Adipose tissue (tissue), 3 donors: ENCODE results near the gene PPP1R1C. TPM values are rescaled to one million over a fixed set of nuclear protein-coding genes. Genes with fewer than 3 reads are reported as not detected.

Source experiments
- H3K27ac ChIP-seq: one replicate; pipeline ENCODE4 v1.5.1; 2013; ENCODE audit warnings: low read depth, low read length
- WGBS, 3 donors: extraction: QIAGEN DNeasy Blood & Tissue Kit; methylation state at CpG; one replicate each; pipeline ENCODE4 v1.1.7; 2013; 5-methylcytosine and 5-hydroxymethylcytosine counted together
- polyA plus RNA-seq, 3 donors: library from polyadenylated mRNA; stranded (reverse); fragments of 200-250 nt; gene quantifications; one replicate each; pipeline ENCODE4 v1.2.3, GENCODE V29; 2013
- donor health status: healthy with polysubstance abuse.
- donor health status: Bipolar disorder and iron deficiency.
- donor health status: healthy.

PPP1R1C gene
- polyA plus RNA-seq, 3 donors = 0.28 to 0.85 (median 0.45) TPM

DNA sequence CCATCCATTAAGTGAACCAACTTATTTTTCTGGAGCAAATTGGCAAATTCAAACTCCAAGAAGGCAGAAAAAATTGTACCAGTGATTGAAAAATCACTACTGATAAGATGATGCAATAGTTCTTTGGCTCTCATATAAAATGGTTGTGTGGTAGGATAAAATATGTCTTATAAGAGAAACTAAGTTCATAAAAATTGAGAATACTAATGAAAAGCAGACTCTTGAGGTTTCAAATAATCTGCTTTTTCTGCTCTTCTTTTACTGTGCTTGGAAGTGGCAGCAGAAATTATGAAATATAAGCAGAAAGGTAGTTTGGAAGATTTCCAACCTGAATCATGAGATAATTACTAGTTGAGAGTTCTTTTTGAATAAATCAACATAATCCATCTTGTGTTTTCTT is 61.9 kb downstream of the PPP1R1C start:
- H3K27ac ChIP-seq = no peak overlapping the region

DNA sequence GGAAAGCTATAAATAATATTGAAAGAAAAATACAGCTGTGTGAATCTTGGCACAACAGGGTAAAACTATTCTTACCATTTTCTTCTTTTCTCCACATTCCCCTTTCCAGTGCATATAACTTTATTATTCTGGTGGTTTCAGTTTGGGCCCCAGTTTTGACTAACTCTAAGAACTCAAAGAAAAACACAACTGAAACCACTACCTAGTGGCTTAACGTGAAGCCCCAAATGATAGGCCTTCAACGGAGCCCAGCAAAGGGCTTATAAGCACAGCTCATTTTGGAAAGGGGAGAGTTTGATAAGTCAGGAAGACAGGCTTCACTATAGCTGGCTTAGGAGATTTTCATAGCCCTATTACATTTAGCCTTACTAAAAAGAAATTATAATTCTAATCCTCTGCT is 62.4 kb downstream of the PPP1R1C start:
- no peak overlapping the region for H3K27ac ChIP-seq
- 84 to 90% (median 89%) methylated on average over 2 of the region's 2 CpGs for WGBS, 3 donors

GRCh38 chr2:182048621-182049020 is 63.0 kb downstream of the PPP1R1C start:
- 94 to 98% (median 94%) methylated on average over 2 of the region's 2 CpGs for WGBS, 3 donors
- H3K27ac ChIP-seq = no peak overlapping the region

DNA sequence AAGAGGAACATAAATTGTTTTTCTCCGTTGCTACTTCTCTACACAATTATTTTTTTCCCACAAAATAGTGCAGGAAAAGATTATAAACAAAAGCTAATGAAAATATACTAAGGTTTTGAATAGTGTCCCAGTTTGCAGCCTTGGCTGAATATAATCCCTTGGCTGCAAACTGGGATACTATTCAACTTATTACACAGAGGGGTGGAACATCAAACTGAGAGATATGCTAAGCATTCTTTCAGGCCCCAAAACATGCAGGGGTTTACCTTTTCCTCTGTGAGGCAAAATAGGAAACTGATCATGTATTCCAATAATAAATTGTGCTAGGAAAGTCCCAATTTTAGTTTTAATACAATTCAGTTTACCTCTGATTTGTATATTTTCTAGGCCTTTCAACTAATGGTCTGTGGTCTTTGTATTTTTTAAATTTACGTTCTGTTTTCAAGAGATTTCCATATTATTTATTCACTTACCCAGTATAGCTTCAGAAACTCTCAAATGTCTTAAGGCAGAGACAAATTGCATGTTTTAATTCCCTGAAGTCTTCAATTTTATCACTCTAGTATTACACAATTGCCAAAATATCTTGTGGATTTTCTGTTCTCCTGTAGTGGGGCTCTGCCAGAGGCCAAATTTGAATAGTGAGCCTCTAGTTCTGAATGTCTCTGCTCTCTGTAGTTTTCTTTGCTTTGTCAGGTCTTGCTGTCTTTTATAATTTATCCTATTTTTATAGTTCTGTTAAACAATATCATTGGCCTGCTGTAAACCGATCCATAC is 63.9 kb downstream of the PPP1R1C start:
- 48 to 82% (median 56%) methylated on average over 3 of the region's 3 CpGs for WGBS, 3 donors
- H3K27ac ChIP-seq = no peak overlapping the region

GRCh38 chr2:182050333-182051135 is 64.9 kb downstream of the PPP1R1C start:
- no peak overlapping the region for H3K27ac ChIP-seq
- WGBS, 3 donors = 75 to 85% (median 76%) methylated on average over 4 of the region's 4 CpGs

- no peak overlapping the region for H3K27ac ChIP-seq
- WGBS, 3 donors = 87 to 92% (median 89%) methylated on average over 4 of the region's 4 CpGs
These were observed 70.3 kb downstream of the PPP1R1C start for GRCh38 chr2:182055993-182056392.

- no peak overlapping the region for H3K27ac ChIP-seq
These were observed 71.3 kb downstream of the PPP1R1C start for GRCh38 chr2:182057002-182057401.

DNA sequence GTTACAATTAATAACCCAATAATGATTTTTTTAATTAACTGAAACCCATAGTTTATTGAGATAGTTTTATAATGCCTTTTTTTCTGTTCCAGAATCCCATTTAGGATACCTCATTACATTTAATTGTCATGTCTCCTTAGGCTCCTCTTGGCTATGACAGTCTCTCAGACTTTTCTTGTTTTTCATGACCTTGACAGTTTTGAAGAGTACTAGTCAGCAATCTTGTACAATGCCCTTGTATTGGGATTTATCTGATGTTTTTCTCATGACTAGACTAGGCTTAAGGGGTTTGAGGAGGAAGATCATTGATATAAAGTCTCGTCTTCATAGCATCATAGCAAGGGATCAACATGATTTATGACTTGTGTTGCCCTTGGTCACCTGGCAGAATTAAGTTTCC is 72.4 kb downstream of the PPP1R1C start:
- WGBS, 3 donors = 84 to 96% (median 90%) methylated on average over 1 of the region's 1 CpG
- no peak overlapping the region for H3K27ac ChIP-seq

GRCh38 chr2:182061739-182062138 is 76.1 kb downstream of the PPP1R1C start:
- H3K27ac ChIP-seq = no peak overlapping the region
- WGBS, 3 donors = 60 to 79% (median 78%) methylated on average over 1 of the region's 1 CpG

- H3K27ac ChIP-seq = no peak overlapping the region
- 47 to 79% (median 73%) methylated on average over 3 of the region's 3 CpGs for WGBS, 3 donors
These were observed 76.8 kb downstream of the PPP1R1C start for GRCh38 chr2:182062329-182062972.

GRCh38 chr2:182064019-182064778 is 78.5 kb downstream of the PPP1R1C start:
- H3K27ac ChIP-seq = no peak overlapping the region
- 48 to 83% (median 66%) methylated on average over 3 of the region's 3 CpGs for WGBS, 3 donors

- H3K27ac ChIP-seq = no peak overlapping the region
- 44 to 68% (median 53%) methylated on average over 2 of the region's 2 CpGs for WGBS, 3 donors
These were observed 80.9 kb downstream of the PPP1R1C start for GRCh38 chr2:182066400-182067087.

- 95 to 97% (median 95%) methylated on average over 5 of the region's 5 CpGs for WGBS, 3 donors
- no peak overlapping the region for H3K27ac ChIP-seq
These were observed 81.7 kb downstream of the PPP1R1C start for GRCh38 chr2:182067393-182067792.

DNA sequence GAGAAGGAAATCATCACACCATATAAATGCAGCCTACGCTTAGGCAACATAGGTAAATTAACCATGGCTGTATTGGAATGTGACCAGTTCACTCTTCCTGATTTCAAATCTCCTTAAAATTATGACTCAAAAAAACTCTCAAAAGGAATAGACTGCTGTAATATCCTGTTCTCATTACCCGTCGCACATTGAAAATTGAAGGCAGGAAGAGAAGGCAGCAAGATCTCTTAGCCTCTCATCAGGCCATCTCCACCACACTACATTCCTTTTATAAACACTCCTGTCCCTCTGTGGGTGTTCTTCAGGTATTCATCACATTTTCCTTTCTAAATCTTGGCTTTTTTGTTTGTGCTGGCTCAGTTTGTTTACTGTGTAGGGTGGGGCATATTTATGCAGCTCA is 83.2 kb downstream of the PPP1R1C start:
- WGBS, 3 donors = 52 to 88% (median 54%) methylated on average over 3 of the region's 3 CpGs
- H3K27ac ChIP-seq = no peak overlapping the region

- H3K27ac ChIP-seq = no peak overlapping the region
These were observed 83.8 kb downstream of the PPP1R1C start for GRCh38 chr2:182069416-182069815.

GRCh38 chr2:182069908-182070307 is 84.3 kb downstream of the PPP1R1C start:
- no peak overlapping the region for H3K27ac ChIP-seq
- 92 to 98% (median 93%) methylated on average over 2 of the region's 2 CpGs for WGBS, 3 donors

GRCh38 chr2:182070736-182071135 is 85.1 kb downstream of the PPP1R1C start:
- 95 to 98% (median 97%) methylated on average over 2 of the region's 2 CpGs for whole genome bisulfite sequencing, 3 donors

DNA sequence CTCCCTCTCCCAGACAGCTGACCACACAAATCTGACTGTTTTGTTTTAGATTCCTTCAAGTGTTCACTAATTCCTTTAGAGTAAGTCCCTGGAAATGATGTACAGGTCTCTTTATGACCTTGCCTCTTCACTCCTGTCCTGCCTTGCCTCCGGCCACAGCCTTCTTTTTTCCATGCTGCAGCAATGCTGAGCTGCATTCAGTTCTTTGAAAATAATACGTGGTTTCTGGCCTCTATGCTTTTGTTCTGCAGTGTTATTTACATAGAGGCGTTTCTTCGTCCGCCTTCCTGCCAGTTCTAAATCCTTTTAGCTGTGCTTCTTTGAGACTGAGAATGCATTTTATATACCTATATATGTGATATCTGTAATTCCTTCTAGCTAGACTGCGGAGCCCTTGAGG is 87.2 kb downstream of the PPP1R1C start:
- no peak overlapping the region for H3K27ac ChIP-seq
- WGBS, 3 donors = 93 to 96% (median 93%) methylated on average over 6 of the region's 6 CpGs

More at GRCh38 chr2:182070736-182071135, 85.1 kb downstream of the PPP1R1C start:
- H3K27ac ChIP-seq = no peak overlapping the region
